ENCODE measurements around the gene LRMDA.

GRCh38 chr10:75540357-75540966, 109.0 kb downstream of the LRMDA start:
- TF ChIP-seq SREBF2 (IDR thresholded peaks at IDR 0.05; ENCODE audit: low read length) (no peak), DPF2 (IDR thresholded peaks at IDR 0.05) (no peak), CTCF (IDR thresholded peaks at IDR 0.05 in 2 of 3, conservative IDR thresholded peaks at IDR 0.05 in 1 of 3; ENCODE audit: control insufficient read depth in 2 of 3, extremely low read depth in 1 of 3, insufficient read depth in 1 of 3, low read depth in 3 of 3, low read length in 3 of 3) (peak; percentile 1 to 17 (median 5); a peak in 1 of 6 replicates), NKRF (conservative IDR thresholded peaks at IDR 0.05) (no peak), FOXM1 (IDR thresholded peaks at IDR 0.05; ENCODE audit: low read depth, low read length) (no peak), EED (IDR thresholded peaks at IDR 0.05; ENCODE audit: low read depth) (no peak), POLR2A (IDR thresholded peaks at IDR 0.05; ENCODE audit: low read depth, low read length) (no peak)

Measured in GM12878 (cell line).